Transverse colon (tissue), 4 donors: ENCODE measurements around the gene LTBP2. TPM values are rescaled to one million over a fixed set of nuclear protein-coding genes. Genes with fewer than 3 reads are reported as not detected.
A peak's percentile ranks its signal among the peaks of the same experiment; 100 is the strongest.

Experiments used
- DNase-seq: peaks from one replicate; pipeline ENCODE4 v3.0.0-alpha.2; 2019
- H3K27ac ChIP-seq, 4 donors: fragments of 200-600 bp; sonication (generic); 2 replicates each; pipeline ENCODE4 v1.5.1; 2016 to 2018; ENCODE audit warnings: inconsistent platforms in 4 of 4
- H3K27me3 ChIP-seq: fragments of 200-600 bp; sonication (generic); 2 replicates; pipeline ENCODE4 v1.5.1; 2017; ENCODE audit warnings: inconsistent platforms
- H3K36me3 ChIP-seq, 4 donors: fragments of 200-600 bp; sonication (generic); 2 replicates each; pipeline ENCODE4 v1.5.1; 2017 to 2019; ENCODE audit warnings: inconsistent platforms in 4 of 4
- H3K4me1 ChIP-seq, 4 donors: fragments of 200-600 bp; sonication (generic); 2 replicates each; pipeline ENCODE4 v1.5.1; 2017 to 2020; ENCODE audit warnings: inconsistent platforms in 4 of 4
- H3K4me3 ChIP-seq, 4 donors: fragments of 200-600 bp; sonication (generic); 1 replicate in 1 of 4; 2 replicates in 3 of 4; pipeline versions ENCODE4 v1.5.1 to v1.6.1; 2017 to 2019; ENCODE audit warnings: inconsistent platforms in 4 of 4
- H3K9me3 ChIP-seq, 2 donors: fragments of 200-600 bp; sonication (generic); 2 replicates each; pipeline ENCODE4 v1.5.1; 2017 to 2019; ENCODE audit warnings: inconsistent platforms in 2 of 2
- CTCF ChIP-seq, 5 experiments: fragments of 200-600 bp in 3 of 5; fragments of 450-650 bp in 2 of 5; sonication (generic) in 3 of 5; IDR thresholded peaks; 1 replicate in 2 of 5; 2 replicates in 3 of 5; pipeline ENCODE4 v1.5.1; 2016 to 2017; ENCODE audit warnings: antibody characterized with exemption in 5 of 5, inconsistent platforms in 3 of 5, mild to moderate bottlenecking in 2 of 5, moderate library complexity in 1 of 5
- EP300 ChIP-seq: sonication (generic); formaldehyde crosslinking; IDR thresholded peaks from one replicate; pipeline ENCODE4 v1.6.1; 2017; ENCODE audit warnings: antibody characterized with exemption, low read depth
- POLR2A ChIP-seq: fragments of 450-650 bp; IDR thresholded peaks from one replicate; pipeline ENCODE4 v1.6.1; 2016; ENCODE audit warnings: antibody characterized with exemption, mild to moderate bottlenecking, moderate library complexity
- POLR2AphosphoS5 ChIP-seq, 3 donors: sonication (generic); formaldehyde crosslinking; IDR thresholded peaks; one replicate each; pipeline ENCODE4 v1.6.1; 2016; ENCODE audit warnings: antibody characterized with exemption in 3 of 3
- WGBS, 2 donors: methylation state at CpG; one replicate each; pipeline ENCODE4 v1.1.5; 2018; ENCODE audit warnings: low coverage in 1 of 2; 5-methylcytosine and 5-hydroxymethylcytosine counted together
- in situ Hi-C, 4 donors: fragments of 200-750 bp; cut with MboI; loops; one replicate each; pipeline versions ENCODE4 v1.15.0 to v1.15.1; 2017; ENCODE audit warnings: low sequenced_read_pairs in 3 of 4, low pct_ligation_motif_present in 1 of 4, low pct_unique_long_range_greater_than_20kb in 1 of 4
- intact Hi-C: fragments of 100-400 bp; cut with DNase I; formaldehyde crosslinking; loops from one replicate; pipeline ENCODE4 v1.15.1; 2023; ENCODE audit warnings: low total_unique reads
- total RNA-seq, 4 donors: library from RNA; depleted of rRNA; stranded (reverse); fragments of >200 nt; gene quantifications; one replicate each; pipeline ENCODE4 v1.1.0, GENCODE V29; 2016

LTBP2 gene
- total RNA-seq, 4 donors from 2014 or later = 9.7 to 15.3 (median 11.9) TPM

GRCh38 chr14:74500417-74501134, 111.5 kb downstream of the LTBP2 start:
- in situ Hi-C loops (no loop called here), intact Hi-C loops (loop anchor here (5.0 kb wide), 1 partner anchor 107 kb away; no protein-coding TSS in a partner anchor)
- Histone ChIP-seq H3K9me3 (no peaks in the 10 kb centered on the region), H3K27me3 (no peaks in the 10 kb centered on the region), H3K4me1 (no peaks in the 10 kb centered on the region), H3K36me3 (no peaks in the 10 kb centered on the region), H3K4me3 (no peak overlapping the region), H3K27ac (no peak overlapping the region)
- TF ChIP-seq POLR2AphosphoS5 (IDR thresholded peaks at IDR 0.05) (no peak), EP300 (no peak)
- DNase-seq = no peak
- WGBS, 2 donors = 88% methylated on average over 10 of the region's 10 CpGs; no CpG with 5 or more reads in 1 of the 2 donors

GRCh38 chr14:74495356-74495755, 116.7 kb downstream of the LTBP2 start:
- Histone ChIP-seq H3K27ac (no peak overlapping the region), H3K9me3 (no peaks in the 10 kb centered on the region), H3K4me3 (no peak overlapping the region), H3K36me3 (no peaks in the 10 kb centered on the region), H3K4me1 (peaks cover 8 to 22% (median 14%) of the 10 kb centered on the region in 4 donors), H3K27me3 (no peaks in the 10 kb centered on the region)
- TF ChIP-seq POLR2AphosphoS5 (IDR thresholded peaks at IDR 0.05) (no peak), POLR2A (no peak)
- intact Hi-C loops = no loop called here
- DNase-seq = no peak
- 69 to 73% methylated on average over 2 of the region's 2 CpGs for WGBS, 2 donors
- in situ Hi-C loops = no loop called here

DNA sequence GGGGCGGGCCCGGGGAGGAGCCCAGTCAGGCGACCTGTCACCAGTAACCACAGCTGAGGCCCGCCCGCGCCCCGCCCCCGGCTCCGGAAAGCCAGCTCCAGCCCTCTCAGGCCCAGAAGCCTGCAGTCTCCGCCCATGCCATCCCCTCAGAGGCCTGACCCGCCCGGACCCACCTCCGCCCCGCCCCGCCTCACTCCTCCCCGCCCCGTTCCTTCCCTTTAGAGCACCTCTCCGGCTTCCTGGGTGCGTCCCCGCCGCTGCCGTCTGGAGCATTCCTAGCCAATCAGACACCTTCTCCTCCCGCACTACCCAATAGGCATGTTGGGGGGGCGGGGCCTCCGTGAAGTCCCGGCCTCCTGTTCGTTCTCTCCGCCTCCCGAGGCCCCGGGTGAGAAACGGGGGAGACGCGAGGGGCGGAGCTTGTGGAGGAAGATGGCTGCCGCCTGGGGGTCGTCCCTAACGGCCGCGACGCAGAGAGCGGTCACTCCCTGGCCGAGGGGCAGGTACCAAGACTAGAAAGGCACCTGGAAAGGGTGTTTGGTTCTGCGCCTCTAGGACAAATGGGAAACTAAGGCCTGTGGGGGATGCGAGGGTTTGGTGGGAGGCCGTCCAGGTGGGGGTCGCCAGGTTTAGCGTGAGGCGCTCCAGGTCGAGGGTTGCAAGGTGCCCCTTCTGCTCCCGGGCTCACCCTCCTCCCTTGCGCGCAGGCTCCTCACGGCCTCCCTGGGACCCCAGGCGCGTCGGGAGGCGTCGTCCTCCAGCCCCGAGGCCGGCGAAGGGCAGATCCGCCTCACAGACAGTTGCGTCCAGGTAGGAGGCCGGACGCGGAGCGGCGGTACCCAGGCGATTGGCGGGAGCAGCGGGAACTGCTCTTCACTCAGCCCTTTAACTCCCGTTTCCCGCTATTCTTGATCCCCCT, 118.4 kb downstream of the LTBP2 start, which contains the start of gene ISCA2:
ISCA2 (plus strand) TSS at position 423 of the 919 bp plus-strand sequence; CDS start at position 433, 10 bp downstream.
- intact Hi-C loops (loop anchor here (5.0 kb wide), 1 partner anchor 571 kb away; no protein-coding TSS in a partner anchor), in situ Hi-C loops (no loop called here)
- Histone ChIP-seq H3K4me1 (peaks cover 8 to 27% (median 17%) of the 10 kb centered on the region in 4 donors), H3K36me3 (no peaks in the 10 kb centered on the region), H3K27me3 (no peaks in the 10 kb centered on the region), H3K4me3 (peak within 1 kb of the TSS; percentile 72 to 99 (median 88)), H3K27ac (peak within 1 kb of the TSS; percentile 93 to 97 (median 94)), H3K9me3 (no peaks in the 10 kb centered on the region)
- peak; percentile 25 to 54 (median 47) for TF ChIP-seq POLR2AphosphoS5 (IDR thresholded peaks at IDR 0.05)
- no peak for TF ChIP-seq EP300
- TF ChIP-seq POLR2A = no peak
- TF ChIP-seq CTCF (IDR thresholded peaks at IDR 0.05) = peak in 2 of 5 experiments; percentile 14 to 16
- WGBS, 2 donors = 1% methylated on average over 43 of the region's 73 CpGs; no CpG with 5 or more reads in 1 of the 2 donors
- peak; percentile 100 for DNase-seq

DNA sequence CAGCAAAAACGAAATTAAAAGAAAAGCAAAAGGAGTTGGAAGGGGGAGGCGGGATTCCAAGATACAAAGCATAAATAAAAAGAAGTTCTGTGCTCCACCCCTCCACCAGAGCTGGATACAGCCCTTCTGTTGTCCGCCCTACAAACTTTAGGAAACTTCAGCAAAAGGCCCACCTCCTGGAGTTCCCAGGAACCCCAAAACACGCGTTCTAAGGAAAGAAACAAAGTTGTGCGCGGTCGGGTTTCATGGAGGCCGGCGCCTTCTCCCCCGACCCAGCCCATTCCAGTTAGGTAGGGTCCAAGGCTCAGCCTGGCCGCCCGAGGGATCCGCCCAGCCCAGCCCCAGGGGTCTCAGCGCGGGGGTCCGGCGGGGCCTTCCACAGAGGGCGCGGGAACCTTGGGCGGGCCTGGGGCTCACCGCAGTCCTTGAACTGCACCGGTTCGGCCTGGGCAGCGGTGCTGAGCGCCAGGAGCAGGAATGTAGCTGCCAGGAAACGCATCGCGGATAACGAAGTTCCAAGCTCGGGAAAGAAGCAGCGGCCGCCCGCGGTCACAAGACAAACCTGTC, 119.2 kb downstream of the LTBP2 start, which contains the start of gene NPC2:
NPC2 (minus strand) TSS at position 530 of the 567 bp plus-strand sequence; CDS start at position 499, 31 bp downstream.
- no peak for TF ChIP-seq CTCF (IDR thresholded peaks at IDR 0.05)
- peak; percentile 85 to 89 (median 85) for TF ChIP-seq POLR2AphosphoS5 (IDR thresholded peaks at IDR 0.05)
- peak; percentile 81 for TF ChIP-seq POLR2A
- WGBS, 2 donors = 0 to 1% methylated on average over 3 to 31 of the region's 35 CpGs
- peak within 1 kb of the TSS; percentile 93 to 97 (median 94) for H3K27ac ChIP-seq
- peak within 1 kb of the TSS; percentile 72 to 99 (median 88) for H3K4me3 ChIP-seq
- no peaks in the 10 kb centered on the region for H3K9me3 ChIP-seq
- no peaks in the 10 kb centered on the region for H3K27me3 ChIP-seq
- in situ Hi-C loops = no loop called here
- no peaks in the 10 kb centered on the region for H3K36me3 ChIP-seq
- H3K4me1 ChIP-seq = peaks cover 8 to 33% (median 17%) of the 10 kb centered on the region in 4 donors
- intact Hi-C loops = loop anchor here (5.0 kb wide), 1 partner anchor 571 kb away; no protein-coding TSS in a partner anchor
- DNase-seq = no peak
